NCI-H524 (cell line): Measurements from ENCODE around the gene TOP1.
"Not testable (repeated sequence)": the region's sequence is repeated elsewhere in the genome, so short reads cannot be mapped to it uniquely, and the experiment has no call there.

Experiments used
- DNase-seq, 2 experiments: peaks; one replicate each; lab custom pipeline; 2025; lab: John Stamatoyannopoulos, UW

Gene TOP1

GRCh38 chr20:41131594-41132387 is 103.2 kb downstream of the TOP1 start:
- no peak for DNase-seq

- DNase-seq, result not testable (repeated sequence)
Observed at GRCh38 chr20:41132388-41132775, 103.8 kb downstream of the TOP1 start.

GRCh38 chr20:41133709-41134361 is 105.2 kb downstream of the TOP1 start:
- no peak for DNase-seq

- no peak for DNase-seq
Observed at GRCh38 chr20:41134362-41135186, 106.0 kb downstream of the TOP1 start.

- DNase-seq, result peak in 1 of 2 experiments; percentile 40
Observed at GRCh38 chr20:41135187-41135887, 106.7 kb downstream of the TOP1 start.

GRCh38 chr20:41135888-41136679 is 107.5 kb downstream of the TOP1 start:
- no peak for DNase-seq

GRCh38 chr20:41136680-41137613 is 108.3 kb downstream of the TOP1 start, which contains the start of gene PLCG1:
TSS of gene PLCG1 (plus strand) at chr20:41137543. CDS start at chr20:41137642, 99 bp downstream.
- peak; percentile 66 to 87 for DNase-seq

- peak; percentile 39 to 76 for DNase-seq
Observed at GRCh38 chr20:41137614-41138474, 109.2 kb downstream of the TOP1 start.

- DNase-seq, result no peak
Observed at GRCh38 chr20:41138475-41139226, 110.0 kb downstream of the TOP1 start.

- DNase-seq, result no peak
Observed at GRCh38 chr20:41139227-41140093, 110.8 kb downstream of the TOP1 start.

- no peak for DNase-seq
Observed at GRCh38 chr20:41140226-41141133, 111.9 kb downstream of the TOP1 start.

GRCh38 chr20:41141153-41141815 is 112.7 kb downstream of the TOP1 start:
- DNase-seq, result no peak

GRCh38 chr20:41142245-41142644 is 113.6 kb downstream of the TOP1 start:
- DNase-seq, result no peak

GRCh38 chr20:41142919-41143318 is 114.3 kb downstream of the TOP1 start:
- DNase-seq, result no peak

GRCh38 chr20:41143354-41143753 is 114.7 kb downstream of the TOP1 start:
- DNase-seq, result no peak

GRCh38 chr20:41145317-41145716 is 116.7 kb downstream of the TOP1 start:
- no peak for DNase-seq
